Chondrocyte (in vitro differentiated cells): ENCODE data around the gene CCDC177. TPM values are rescaled to one million over a fixed set of nuclear protein-coding genes. Genes with fewer than 3 reads are reported as not detected.

ENCODE experiments used
- DNase-seq: peaks from one replicate; pipeline ENCODE4 v3.0.0; 2021; ENCODE audit warnings: mixed read lengths, low spot score
- H3K27ac Mint-ChIP-seq: one replicate; pipeline ENCODE4 v1.8.0; 2021; ENCODE audit warnings: mild to moderate bottlenecking, moderate library complexity, mixed read lengths; ENCODE audit not compliant: unreplicated experiment
- H3K27me3 Mint-ChIP-seq: 2 replicates; pipeline ENCODE4 v1.8.0; 2021; ENCODE audit warnings: low read depth, mixed read lengths
- H3K36me3 Mint-ChIP-seq: 2 replicates; pipeline ENCODE4 v1.8.0; 2021; ENCODE audit warnings: low read depth, mixed read lengths
- H3K4me1 Mint-ChIP-seq: 2 replicates; pipeline ENCODE4 v1.8.0; 2021; ENCODE audit warnings: low read depth, mild to moderate bottlenecking, mixed read lengths
- H3K4me3 Mint-ChIP-seq: one replicate; pipeline ENCODE4 v1.8.0; 2021; ENCODE audit warnings: mild to moderate bottlenecking, moderate library complexity, mixed read lengths; ENCODE audit not compliant: unreplicated experiment
- H3K9me3 Mint-ChIP-seq: 2 replicates; pipeline ENCODE4 v1.8.0; 2021; ENCODE audit warnings: low read depth, mixed read lengths
- CTCF ChIP-seq: fragments of 200-600 bp; sonication (generic); IDR thresholded peaks from 2 replicates; pipeline ENCODE4 v1.5.0; 2021; ENCODE audit warnings: antibody characterized with exemption, mild to moderate bottlenecking, moderate library complexity
- total RNA-seq: library from RNA; stranded (reverse); gene quantifications from 3 replicates; pipeline ENCODE4 v1.2.1, GENCODE V29; 2021

CCDC177 gene
- total RNA-seq, 1 donor from 2014 or later: not detected

- Mint-ChIP-seq H3K4me1 (no peaks in the 10 kb centered on the region), H3K36me3 (no peaks in the 10 kb centered on the region), H3K27ac (no peak overlapping the region), H3K4me3 (no peak overlapping the region), H3K27me3 (peaks cover 9% of the 10 kb centered on the region), H3K9me3 (no peaks in the 10 kb centered on the region)
- no peak for DNase-seq
- TF ChIP-seq CTCF: no peak
Observed at GRCh38 chr14:69537900-69538299, 36.8 kb downstream of the CCDC177 start.

GRCh38 chr14:69536971-69537370 lies 37.7 kb downstream of the CCDC177 start:
- TF ChIP-seq CTCF: no peak
- no peak for DNase-seq
- no peaks in the 10 kb centered on the region for H3K4me1 Mint-ChIP-seq
- H3K27ac Mint-ChIP-seq: no peak overlapping the region
- H3K27me3 Mint-ChIP-seq: peaks cover 13% of the 10 kb centered on the region
- no peaks in the 10 kb centered on the region for H3K36me3 Mint-ChIP-seq
- no peak overlapping the region for H3K4me3 Mint-ChIP-seq
- H3K9me3 Mint-ChIP-seq: no peaks in the 10 kb centered on the region

GRCh38 chr14:69535230-69535848 lies 39.3 kb downstream of the CCDC177 start:
- Mint-ChIP-seq H3K27ac (no peak overlapping the region), H3K36me3 (no peaks in the 10 kb centered on the region), H3K4me3 (no peak overlapping the region), H3K4me1 (no peaks in the 10 kb centered on the region), H3K9me3 (no peaks in the 10 kb centered on the region), H3K27me3 (peaks cover 23% of the 10 kb centered on the region)
- DNase-seq: no peak
- peak; percentile 85 for TF ChIP-seq CTCF

- no peaks in the 10 kb centered on the region for H3K9me3 Mint-ChIP-seq
- H3K4me3 Mint-ChIP-seq: no peak overlapping the region
- no peaks in the 10 kb centered on the region for H3K36me3 Mint-ChIP-seq
- H3K27ac Mint-ChIP-seq: no peak overlapping the region
- H3K4me1 Mint-ChIP-seq: no peaks in the 10 kb centered on the region
- no peak for TF ChIP-seq CTCF
- H3K27me3 Mint-ChIP-seq: peaks cover 25% of the 10 kb centered on the region
- no peak for DNase-seq
Observed at GRCh38 chr14:69532561-69533340, 41.9 kb downstream of the CCDC177 start.

GRCh38 chr14:69531135-69531534 lies 43.5 kb downstream of the CCDC177 start:
- no peak for TF ChIP-seq CTCF
- no peak overlapping the region for H3K27ac Mint-ChIP-seq
- H3K9me3 Mint-ChIP-seq: no peaks in the 10 kb centered on the region
- H3K36me3 Mint-ChIP-seq: no peaks in the 10 kb centered on the region
- peaks cover 25% of the 10 kb centered on the region for H3K27me3 Mint-ChIP-seq
- H3K4me1 Mint-ChIP-seq: no peaks in the 10 kb centered on the region
- H3K4me3 Mint-ChIP-seq: no peak overlapping the region
- no peak for DNase-seq
